Neural cell (in vitro differentiated cells): ENCODE results near the gene HSPB1. TPM values are rescaled to one million over a fixed set of nuclear protein-coding genes. Genes with fewer than 3 reads are reported as not detected.

Source experiments
- H2AFZ ChIP-seq: fragments of 200-600, 300-800 bp; sonication (generic), shearing (Covaris generic); 2 replicates; pipeline ENCODE4 v1.6.0; 2014; ENCODE audit warnings: low read depth, mild to moderate bottlenecking, antibody characterized with exemption, low read length, moderate library complexity
- H3F3A ChIP-seq: fragments of 200-600 bp; shearing (Covaris generic); 2 replicates; pipeline ENCODE4 v1.6.1; 2016; ENCODE audit warnings: mild to moderate bottlenecking, moderate library complexity, mixed read lengths, antibody characterized with exemption, low read length; ENCODE audit not compliant: insufficient read depth, poor library complexity, severe bottlenecking
- H3K27ac ChIP-seq: fragments of 200-600, 300-800 bp; sonication (generic), shearing (Covaris generic); 2 replicates; pipeline ENCODE4 v1.5.1; 2014; ENCODE audit warnings: mild to moderate bottlenecking, low read length, moderate library complexity
- H3K27me3 ChIP-seq: fragments of 300-800, 200-600 bp; sonication (generic), shearing (Covaris generic); 2 replicates; pipeline ENCODE4 v1.6.0; 2014; ENCODE audit warnings: mild to moderate bottlenecking, low read depth, low read length, moderate library complexity; ENCODE audit not compliant: insufficient read depth
- H3K36me3 ChIP-seq: fragments of 300-800, 200-600 bp; sonication (generic), shearing (Covaris generic); 2 replicates; pipeline ENCODE4 v1.5.1; 2014; ENCODE audit warnings: mild to moderate bottlenecking, antibody characterized with exemption, low read length, moderate library complexity; ENCODE audit not compliant: insufficient read depth
- H3K4me2 ChIP-seq: fragments of 300-800, 200-600 bp; sonication (generic), shearing (Covaris generic); 2 replicates; pipeline ENCODE4 v1.6.0; 2014; ENCODE audit warnings: mild to moderate bottlenecking, low read length
- H3K4me3 ChIP-seq: fragments of 300-800, 200-600 bp; sonication (generic), shearing (Covaris generic); 2 replicates; pipeline ENCODE4 v1.5.1; 2014; ENCODE audit warnings: mild to moderate bottlenecking, low read length, moderate library complexity
- H3K79me2 ChIP-seq: fragments of 200-600 bp; shearing (Covaris generic); replicated peaks from 2 replicates; pipeline ENCODE4 v1.6.0; 2014; ENCODE audit warnings: mild to moderate bottlenecking, low read length, moderate library complexity; ENCODE audit not compliant: insufficient read depth
- H3K9ac ChIP-seq: fragments of 300-800, 200-600 bp; sonication (generic), shearing (Covaris generic); 2 replicates; pipeline ENCODE4 v1.6.1; 2016; ENCODE audit warnings: mild to moderate bottlenecking, low read length, mixed read lengths
- H3K9me2 ChIP-seq: fragments of 200-600 bp; shearing (Covaris generic); 2 replicates; pipeline ENCODE4 v1.6.1; 2016; ENCODE audit warnings: mild to moderate bottlenecking, low read length, mixed read lengths; ENCODE audit not compliant: insufficient read depth
- H3K9me3 ChIP-seq: fragments of 200-600, 300-800 bp; sonication (generic), shearing (Covaris generic); 2 replicates; pipeline ENCODE4 v1.6.1; 2016; ENCODE audit warnings: mild to moderate bottlenecking, mixed run types, low read length, moderate library complexity, mixed read lengths
- H4K20me1 ChIP-seq: fragments of 200-600 bp; shearing (Covaris generic); 2 replicates; pipeline ENCODE4 v1.6.1; 2016; ENCODE audit warnings: mild to moderate bottlenecking, mixed run types; ENCODE audit not compliant: insufficient read depth
- CTCF ChIP-seq: fragments of 450-650 bp; IDR thresholded peaks from 2 replicates; pipeline ENCODE4 v1.5.1; 2014; ENCODE audit warnings: antibody characterized with exemption, mild to moderate bottlenecking, moderate library complexity; ENCODE audit not compliant: poor library complexity, severe bottlenecking
- EP300 ChIP-seq: fragments of 450-650 bp; conservative IDR thresholded peaks from 2 replicates; pipeline ENCODE4 v1.6.1; 2014; ENCODE audit warnings: antibody characterized with exemption, mild to moderate bottlenecking, moderate library complexity; ENCODE audit not compliant: poor library complexity, severe bottlenecking
- EZH2 ChIP-seq: fragments of 200-600, 300-800 bp; shearing (Covaris generic), sonication (generic); IDR thresholded peaks from 2 replicates; pipeline ENCODE4 v1.6.1; 2014; ENCODE audit warnings: antibody characterized with exemption, low read length, borderline replicate concordance, mild to moderate bottlenecking; ENCODE audit not compliant: insufficient read depth, poor library complexity, severe bottlenecking
- MXI1 ChIP-seq: fragments of 450-650 bp; conservative IDR thresholded peaks from 2 replicates; pipeline ENCODE4 v1.6.1; 2014; ENCODE audit warnings: antibody characterized with exemption, mild to moderate bottlenecking; ENCODE audit not compliant: poor library complexity, severe bottlenecking
- POLR2AphosphoS5 ChIP-seq: IDR thresholded peaks from 2 replicates; pipeline ENCODE4 v1.6.1; 2012
- RAD21 ChIP-seq: fragments of 450-650 bp; conservative IDR thresholded peaks from 2 replicates; pipeline ENCODE4 v1.6.1; 2014; ENCODE audit warnings: antibody characterized with exemption, mild to moderate bottlenecking, moderate library complexity
- REST ChIP-seq: IDR thresholded peaks from 2 replicates; pipeline ENCODE4 v1.6.1; 2012; ENCODE audit warnings: borderline replicate concordance
- SMC3 ChIP-seq: fragments of 450-650 bp; conservative IDR thresholded peaks from 2 replicates; pipeline ENCODE4 v1.6.1; 2014; ENCODE audit warnings: antibody characterized with exemption, mild to moderate bottlenecking, moderate library complexity; ENCODE audit not compliant: poor library complexity
- TAF1 ChIP-seq: IDR thresholded peaks from 2 replicates; pipeline ENCODE4 v1.6.1; 2012; ENCODE audit warnings: low read depth
- polyA plus RNA-seq: library from polyadenylated mRNA; depleted of rRNA; stranded (reverse); fragments of >200 nt; gene quantifications from 2 replicates; pipeline ENCODE4 v1.2.3, GENCODE V29; 2014

Gene HSPB1
- polyA plus RNA-seq, 1 donor from 2014 or later = 1.4 TPM

- Histone ChIP-seq H3K27me3 (no peaks in the 10 kb centered on the region), H3K36me3 (no peaks in the 10 kb centered on the region), H3F3A (no peaks in the 10 kb centered on the region), H3K27ac (no peak overlapping the region), H4K20me1 (no peaks in the 10 kb centered on the region), H2AFZ (no peak overlapping the region), H3K9ac (no peak overlapping the region), H3K9me3 (no peaks in the 10 kb centered on the region), H3K9me2 (no peaks in the 10 kb centered on the region), H3K4me3 (no peak overlapping the region), H3K4me2 (no peak overlapping the region), H3K79me2 (no peaks in the 10 kb centered on the region)
- no peak for TF ChIP-seq TAF1
- no peak for TF ChIP-seq RAD21
- no peak for TF ChIP-seq MXI1
- TF ChIP-seq EZH2 = no peak
- no peak for TF ChIP-seq EP300
- no peak for TF ChIP-seq REST
- no peak for TF ChIP-seq CTCF
- TF ChIP-seq POLR2AphosphoS5 = no peak
- no peak for TF ChIP-seq SMC3
Observed at GRCh38 chr7:76315364-76315763, 12.9 kb downstream of the HSPB1 start.

GRCh38 chr7:76316984-76317781 lies 14.7 kb downstream of the HSPB1 start:
- no peak for TF ChIP-seq MXI1
- TF ChIP-seq REST = no peak
- TF ChIP-seq RAD21 = no peak
- TF ChIP-seq EZH2 = no peak
- no peak for TF ChIP-seq TAF1
- no peak for TF ChIP-seq EP300
- TF ChIP-seq POLR2AphosphoS5 = no peak
- no peak for TF ChIP-seq CTCF
- TF ChIP-seq SMC3 = no peak
- H3K4me2 ChIP-seq = no peak overlapping the region
- H3K27ac ChIP-seq = peak overlapping the region; percentile 89
- no peaks in the 10 kb centered on the region for H4K20me1 ChIP-seq
- H3K36me3 ChIP-seq = no peaks in the 10 kb centered on the region
- no peaks in the 10 kb centered on the region for H3F3A ChIP-seq
- H3K9me3 ChIP-seq = no peaks in the 10 kb centered on the region
- H3K4me3 ChIP-seq = peak overlapping the region; percentile 73
- H3K9ac ChIP-seq = peak overlapping the region; percentile 87
- H2AFZ ChIP-seq = peak overlapping the region; percentile 77
- H3K79me2 ChIP-seq = peaks cover 4% of the 10 kb centered on the region
- no peaks in the 10 kb centered on the region for H3K27me3 ChIP-seq
- no peaks in the 10 kb centered on the region for H3K9me2 ChIP-seq
